Measurements from ENCODE around the gene PTH1R.
"Not testable (repeated sequence)": the region's sequence is repeated elsewhere in the genome, so short reads cannot be mapped to it uniquely, and the experiment has no call there.

The PTH1R gene

DNA sequence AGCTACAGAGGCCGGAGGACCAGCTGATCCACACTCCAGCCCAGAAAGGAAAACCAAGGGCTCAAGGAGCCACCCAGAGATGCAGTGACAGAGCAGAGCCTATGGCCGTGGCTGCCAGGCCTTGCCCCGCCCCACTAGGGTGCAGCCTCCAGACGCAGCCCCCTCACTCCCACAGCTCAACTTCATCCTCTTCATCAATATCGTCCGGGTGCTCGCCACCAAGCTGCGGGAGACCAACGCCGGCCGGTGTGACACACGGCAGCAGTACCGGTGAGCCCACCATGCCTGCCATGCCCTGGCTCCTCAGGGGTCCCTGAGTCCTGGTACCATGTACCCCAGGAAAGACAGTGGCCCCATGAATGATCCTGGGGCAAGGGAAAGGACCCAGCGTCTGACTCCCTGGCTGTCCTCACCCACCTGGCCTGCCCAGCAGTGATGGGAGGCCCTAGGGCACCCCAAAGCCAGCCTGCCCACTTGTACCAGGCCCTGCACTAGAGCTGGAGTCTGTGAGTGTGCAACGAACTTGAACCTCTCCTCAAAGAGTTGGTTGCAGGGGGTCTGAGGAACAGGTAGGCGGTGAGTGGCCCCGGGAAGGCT lies 24.2 kb downstream of the PTH1R start:
- no peak for FAIRE-seq

DNA sequence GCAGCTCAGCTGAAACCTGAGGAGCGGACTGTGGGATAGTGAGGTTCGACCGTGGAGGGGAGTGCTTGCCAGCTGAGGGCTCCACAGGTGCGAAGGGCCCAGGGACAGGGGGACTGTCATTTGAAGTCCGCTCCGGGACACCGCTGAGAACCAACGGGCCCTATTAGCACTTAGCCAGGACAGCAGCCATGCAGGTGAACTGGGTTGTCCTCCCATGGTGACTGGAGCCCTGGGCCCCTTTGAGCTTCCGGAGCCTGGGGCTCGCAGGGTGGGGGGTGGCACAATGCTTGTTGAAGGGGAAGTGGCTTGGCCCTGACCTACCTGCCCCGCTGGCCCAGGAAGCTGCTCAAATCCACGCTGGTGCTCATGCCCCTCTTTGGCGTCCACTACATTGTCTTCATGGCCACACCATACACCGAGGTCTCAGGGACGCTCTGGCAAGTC lies 24.7 kb downstream of the PTH1R start:
- FAIRE-seq, result no peak

DNA sequence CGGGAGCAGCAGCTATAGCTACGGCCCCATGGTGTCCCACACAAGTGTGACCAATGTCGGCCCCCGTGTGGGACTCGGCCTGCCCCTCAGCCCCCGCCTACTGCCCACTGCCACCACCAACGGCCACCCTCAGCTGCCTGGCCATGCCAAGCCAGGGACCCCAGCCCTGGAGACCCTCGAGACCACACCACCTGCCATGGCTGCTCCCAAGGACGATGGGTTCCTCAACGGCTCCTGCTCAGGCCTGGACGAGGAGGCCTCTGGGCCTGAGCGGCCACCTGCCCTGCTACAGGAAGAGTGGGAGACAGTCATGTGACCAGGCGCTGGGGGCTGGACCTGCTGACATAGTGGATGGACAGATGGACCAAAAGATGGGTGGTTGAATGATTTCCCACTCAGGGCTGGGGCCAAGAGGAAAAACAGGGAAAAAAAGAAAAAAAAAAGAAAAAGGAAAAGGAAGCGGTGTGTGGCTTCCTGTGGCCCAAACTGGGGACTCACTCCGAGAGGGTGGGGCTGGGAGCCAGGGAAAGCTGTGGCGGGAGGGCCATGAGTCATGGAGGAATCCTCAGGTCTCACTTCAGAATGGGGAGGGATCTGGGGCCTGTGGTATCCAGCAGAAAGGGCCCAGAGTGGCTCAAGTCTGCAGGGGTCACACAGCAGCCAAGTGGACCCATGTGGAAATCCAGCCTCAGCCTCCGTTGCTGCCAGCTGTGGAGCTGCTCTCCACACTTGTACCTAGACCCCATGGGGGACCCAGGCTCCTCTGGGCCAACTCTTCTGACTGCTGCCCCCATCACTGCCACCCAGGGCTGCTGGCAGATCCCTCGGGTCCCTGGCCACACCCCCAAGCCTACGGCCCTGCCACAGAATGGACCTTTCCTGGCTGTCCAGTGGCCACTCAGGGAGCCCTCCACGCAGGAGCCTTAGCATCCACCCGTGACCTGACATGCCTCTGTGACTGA lies 26.1 kb downstream of the PTH1R start:
- FAIRE-seq, result no peak

DNA sequence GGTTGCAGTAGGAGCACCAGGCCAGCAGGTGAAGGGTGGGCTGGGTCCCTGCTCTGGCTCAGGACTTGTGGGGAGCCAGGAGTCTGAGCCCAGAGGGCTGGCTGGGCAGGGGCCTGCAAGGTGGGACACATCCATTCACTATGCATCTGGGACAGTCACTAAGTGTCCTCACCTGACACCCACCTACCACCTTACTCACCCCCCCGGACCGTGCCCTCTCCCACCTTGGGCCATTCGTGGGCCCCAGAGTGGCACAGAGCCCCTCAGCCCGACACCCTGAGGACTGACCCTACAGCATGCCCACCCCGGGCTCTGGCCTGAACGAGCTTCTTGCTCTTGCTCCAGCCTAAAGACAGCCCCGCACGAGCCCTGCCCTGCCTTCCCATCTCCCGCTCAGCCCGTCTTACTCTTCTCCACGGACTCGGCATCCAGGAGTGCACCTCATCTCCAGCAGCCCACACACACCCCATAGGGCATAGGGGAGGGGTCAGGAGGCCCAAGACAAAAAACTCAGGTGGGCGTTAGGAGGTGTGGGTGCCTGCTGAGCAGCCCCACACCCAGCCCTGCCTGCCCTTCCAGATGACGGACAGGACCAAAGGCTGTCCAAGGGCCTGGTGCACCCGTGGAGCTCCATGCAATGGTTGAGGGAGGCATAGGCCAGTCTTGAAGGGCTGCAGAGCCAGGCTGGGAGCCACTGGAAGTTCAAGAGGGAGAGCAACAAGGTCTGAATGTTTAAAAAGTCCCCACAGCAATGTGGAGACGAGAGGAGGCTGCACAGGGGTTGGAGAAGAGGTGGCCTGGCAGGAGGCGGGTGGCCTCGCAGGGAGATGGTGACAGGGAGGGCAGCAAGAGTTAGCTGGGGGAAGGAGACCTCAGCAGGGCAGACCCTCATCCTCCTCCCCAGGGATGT lies 27.0 kb downstream of the PTH1R start:
- FAIRE-seq, result no peak

DNA sequence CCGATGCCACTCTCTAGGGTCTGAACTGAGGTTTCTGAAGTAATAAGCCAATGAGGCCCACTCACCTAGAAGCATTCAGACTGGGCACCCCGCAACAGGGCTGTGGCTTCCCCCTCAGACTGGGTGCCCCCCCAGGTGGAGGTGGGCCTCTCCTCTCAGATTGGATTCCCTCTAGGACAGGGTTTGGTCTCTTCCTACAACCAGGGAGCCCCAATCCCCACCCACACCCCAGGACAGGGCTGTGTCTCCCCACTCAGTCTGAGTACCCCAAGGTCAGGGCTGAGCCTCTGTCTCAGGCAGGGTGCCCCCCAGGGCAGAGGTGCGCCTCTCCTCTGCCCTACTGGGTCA lies 27.7 kb downstream of the PTH1R start:
- FAIRE-seq, result no peak

DNA sequence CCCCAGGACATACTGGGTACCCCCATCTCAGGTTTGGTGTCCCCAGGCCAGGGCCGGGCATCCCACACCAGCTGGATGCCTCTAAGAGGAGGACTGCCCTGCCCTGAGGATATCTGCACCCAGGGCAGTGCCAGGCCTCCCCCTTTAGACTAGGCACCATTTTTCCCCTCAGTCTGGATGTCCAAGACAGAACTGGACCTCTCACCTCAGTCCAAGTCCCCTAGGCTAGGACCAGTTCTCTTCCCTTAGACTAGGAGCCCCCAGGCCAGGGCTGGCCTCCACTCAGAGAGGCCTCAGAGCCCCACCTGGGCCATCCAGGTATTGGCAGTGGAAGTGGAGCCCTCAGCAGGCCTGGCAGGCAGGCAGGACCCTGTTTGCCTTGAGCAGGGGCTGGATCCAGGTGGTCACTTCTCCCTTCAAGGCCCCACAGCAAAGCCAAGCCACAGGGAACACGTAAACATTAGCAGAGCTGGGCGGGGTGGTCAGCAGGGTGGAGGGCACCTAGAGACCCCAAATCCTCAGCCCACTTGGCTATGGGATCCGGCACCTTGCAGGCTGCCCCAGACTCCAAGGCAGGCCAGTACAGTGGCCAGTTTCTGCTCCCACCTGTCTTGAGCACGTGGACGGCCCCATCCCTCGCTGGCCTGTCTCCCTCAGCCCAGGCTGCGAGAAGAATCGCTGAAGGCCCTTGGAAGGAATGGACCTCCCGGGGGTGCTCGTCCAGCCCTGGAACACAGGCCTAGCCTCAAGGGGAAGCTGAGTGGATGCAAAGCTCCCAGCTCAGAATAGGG lies 28.3 kb downstream of the PTH1R start:
- no peak for FAIRE-seq

DNA sequence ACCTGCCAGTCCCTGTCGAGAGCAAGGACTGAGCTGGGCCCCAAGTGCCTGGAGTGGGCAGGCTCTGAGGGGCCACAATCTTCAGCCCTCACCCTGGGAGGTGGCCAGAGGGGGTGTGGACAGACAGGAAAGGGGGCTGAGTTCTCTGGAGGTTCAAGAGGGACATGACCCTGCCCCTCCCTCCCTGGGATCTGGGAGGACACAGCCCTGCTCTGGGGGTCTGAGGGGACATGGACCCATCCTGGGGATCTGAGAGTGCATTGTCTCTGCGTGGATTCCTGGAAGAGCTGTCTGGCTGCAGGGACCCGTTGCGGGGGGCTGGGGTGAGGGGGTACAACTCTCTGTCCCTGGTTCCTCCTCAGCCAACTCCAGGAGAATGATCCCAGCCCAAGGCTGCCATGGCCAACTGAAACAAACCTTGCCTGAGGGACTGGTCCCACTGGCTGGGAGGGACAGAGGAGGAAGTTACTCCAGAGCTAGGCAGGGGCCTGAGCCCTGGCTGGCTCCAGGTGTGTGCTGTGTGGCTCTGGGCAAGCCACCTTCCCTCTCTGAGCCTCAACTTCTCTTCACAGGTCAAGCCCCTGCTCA lies 29.0 kb downstream of the PTH1R start:
- no peak for FAIRE-seq

DNA sequence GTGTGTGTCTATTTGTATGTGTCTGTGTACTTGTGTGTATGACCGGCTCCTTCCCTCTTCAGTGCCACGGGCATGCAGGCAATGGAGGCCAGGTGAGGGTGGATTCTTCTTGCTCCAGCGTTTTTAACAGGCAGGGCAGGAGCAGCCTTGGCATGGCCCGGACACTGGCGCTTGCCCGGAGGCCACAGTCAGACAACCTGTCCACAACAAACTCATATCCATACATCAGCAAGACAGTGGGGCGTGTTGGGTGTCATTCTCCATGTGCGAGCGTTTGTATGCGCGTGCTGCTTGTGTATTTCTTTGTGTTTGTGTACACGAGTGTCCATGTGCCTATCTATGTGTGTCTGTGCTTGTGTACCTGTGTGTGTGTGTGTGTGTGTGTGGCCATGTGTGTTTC lies 29.8 kb downstream of the PTH1R start:
- no peak for FAIRE-seq

DNA sequence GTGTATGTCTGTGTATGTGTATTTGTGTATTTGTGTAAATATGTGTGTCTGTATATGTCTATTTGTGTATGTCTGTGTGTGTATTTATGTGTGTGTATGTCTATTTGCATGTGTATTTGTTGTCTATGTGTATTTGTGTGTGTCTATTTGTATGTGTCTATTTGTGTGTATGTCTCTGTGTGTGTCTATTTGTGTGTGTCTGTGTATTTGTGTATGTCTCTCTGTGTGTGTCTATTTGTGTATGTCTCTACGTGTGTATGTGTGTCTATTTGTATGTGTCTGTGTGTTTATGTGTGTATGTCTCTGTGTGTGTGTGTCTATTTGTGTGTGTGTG lies 30.4 kb downstream of the PTH1R start:
- FAIRE-seq, result no peak

DNA sequence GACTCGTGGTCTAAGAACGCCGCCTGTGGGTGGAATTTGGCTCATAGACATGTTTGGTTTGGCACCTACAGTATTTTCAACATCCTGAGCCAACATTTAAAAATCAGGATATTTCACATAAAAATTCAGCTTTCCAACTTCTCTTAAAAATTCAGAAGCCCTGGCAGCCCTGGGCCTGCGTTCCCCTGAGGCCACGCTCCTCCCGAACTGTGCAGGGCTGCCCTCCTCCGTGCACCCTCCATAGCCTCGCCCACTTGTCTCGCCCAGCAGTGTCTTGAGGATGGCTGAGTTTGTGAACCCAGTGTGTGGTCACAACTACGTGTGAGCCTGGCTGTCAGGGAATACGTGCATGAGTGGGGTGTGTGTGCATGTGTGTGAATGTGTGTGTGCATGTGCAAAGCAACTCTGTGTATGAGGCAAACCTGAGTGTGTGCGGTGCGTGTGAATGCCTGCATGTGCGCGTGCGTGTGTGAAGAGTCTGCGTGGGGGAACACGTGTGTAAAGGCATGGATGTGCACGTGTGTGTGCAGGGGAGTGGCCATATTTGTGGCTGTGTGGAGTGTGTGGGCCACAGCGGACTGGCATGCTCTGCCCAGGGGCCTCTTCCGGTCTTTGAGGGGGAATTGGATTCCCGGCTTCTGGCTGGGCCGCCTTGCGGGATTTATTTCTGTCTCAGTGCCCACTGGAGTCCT lies 30.9 kb downstream of the PTH1R start:
- FAIRE-seq, result no peak

DNA sequence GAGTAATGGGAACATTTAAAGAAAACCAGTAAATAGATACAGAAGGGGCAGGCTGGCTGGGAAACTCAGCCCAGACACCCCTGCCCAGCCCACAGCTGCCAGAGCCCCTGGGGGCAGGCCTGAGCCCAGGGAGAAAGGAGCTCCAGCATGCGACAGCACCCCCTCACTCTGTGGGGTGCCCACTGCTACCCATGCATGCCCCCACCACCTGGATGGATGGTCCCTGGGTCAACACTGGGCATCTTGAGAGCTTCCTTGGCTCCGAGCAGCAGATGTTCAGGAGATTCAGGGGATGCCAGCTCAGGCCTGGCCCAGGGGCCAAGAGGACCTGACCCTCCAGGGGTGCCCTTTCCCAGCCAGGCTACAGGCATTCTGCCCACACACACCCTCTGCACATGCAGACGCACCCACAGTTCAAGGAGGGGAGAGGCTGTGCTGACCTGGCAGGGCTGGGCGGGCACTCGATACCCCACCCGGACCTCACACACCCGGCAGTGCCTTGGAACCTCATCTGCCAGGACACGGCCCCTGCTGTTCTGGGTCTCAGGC lies 31.5 kb downstream of the PTH1R start:
- no peak for FAIRE-seq

DNA sequence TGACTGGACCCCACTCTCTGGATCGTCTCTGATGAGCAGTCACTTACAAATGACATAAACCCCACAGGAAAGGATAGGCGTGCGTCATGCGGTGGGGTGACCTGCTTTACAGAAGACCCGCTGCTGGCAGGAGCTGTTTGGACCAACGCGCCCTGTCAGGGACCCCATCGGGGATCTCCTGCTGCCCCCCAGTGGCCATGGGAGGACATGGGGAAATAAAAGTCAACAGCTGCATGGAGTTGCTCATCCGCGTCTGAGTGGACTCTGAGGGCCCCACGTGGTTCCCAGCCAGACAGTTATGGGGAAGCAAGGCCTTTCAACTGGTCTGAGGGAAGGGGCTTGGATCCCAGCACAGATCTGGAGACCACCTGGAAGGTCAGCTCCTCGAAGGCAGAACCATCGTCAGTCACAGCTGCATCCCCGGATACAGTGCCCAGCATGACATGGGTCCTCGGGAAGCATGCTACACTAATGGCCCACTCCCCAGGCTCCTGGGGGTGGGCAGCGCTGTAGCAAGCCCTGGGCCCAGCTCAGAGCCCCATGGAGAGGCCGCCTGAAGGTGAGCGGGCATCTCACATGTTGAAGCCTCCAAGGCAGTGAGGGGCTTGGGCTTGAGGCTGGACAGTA lies 32.1 kb downstream of the PTH1R start:
- no peak for FAIRE-seq

DNA sequence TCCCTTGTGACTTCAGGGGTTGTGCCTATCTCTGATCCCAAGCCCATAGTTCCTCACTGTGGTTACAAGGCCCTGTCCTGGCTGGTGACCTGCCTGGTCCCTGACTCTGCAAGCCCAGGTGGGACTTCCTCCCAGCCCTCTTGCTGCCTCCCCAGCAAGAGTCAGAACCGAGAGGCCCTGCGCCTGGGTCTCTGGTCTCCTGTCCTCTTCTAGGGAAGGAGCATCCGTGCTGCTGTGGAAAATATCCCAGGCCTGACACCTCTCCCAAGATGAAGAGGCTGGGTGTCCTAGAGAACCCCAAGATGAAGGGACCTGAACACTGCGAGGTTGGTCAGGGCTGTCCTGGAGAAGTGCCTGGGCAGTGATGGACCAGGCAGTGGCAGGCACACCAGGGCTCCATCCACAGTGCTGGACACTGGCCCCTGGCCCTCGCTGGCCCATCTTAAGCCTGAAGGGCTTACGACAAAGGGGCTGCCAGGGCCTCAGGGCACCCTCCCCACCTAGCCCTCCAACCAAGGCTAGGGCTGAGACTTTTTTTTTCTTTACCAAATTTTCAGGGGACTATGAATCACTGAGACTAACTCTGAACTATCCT lies 32.7 kb downstream of the PTH1R start:
- no peak for FAIRE-seq

DNA sequence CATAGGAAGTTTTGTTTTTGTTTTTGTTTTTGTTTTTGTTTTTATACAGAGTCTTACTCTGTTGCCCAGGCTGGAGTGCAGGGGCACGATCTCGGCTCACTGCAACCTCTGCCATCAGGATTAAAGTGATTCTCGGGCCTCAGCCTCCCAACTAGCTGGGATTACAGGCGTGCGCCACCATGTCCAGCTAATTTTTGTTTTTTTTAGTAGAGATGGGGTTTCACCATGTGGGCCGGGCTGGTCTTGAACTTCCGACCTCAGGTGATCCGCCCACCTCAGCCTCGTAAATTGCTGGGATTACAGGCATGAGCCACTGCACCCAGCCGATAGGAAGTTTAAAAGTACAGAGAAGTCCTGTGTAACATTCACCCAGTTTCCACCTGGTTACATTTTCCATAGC lies 33.4 kb downstream of the PTH1R start:
- FAIRE-seq, result not testable (repeated sequence)

DNA sequence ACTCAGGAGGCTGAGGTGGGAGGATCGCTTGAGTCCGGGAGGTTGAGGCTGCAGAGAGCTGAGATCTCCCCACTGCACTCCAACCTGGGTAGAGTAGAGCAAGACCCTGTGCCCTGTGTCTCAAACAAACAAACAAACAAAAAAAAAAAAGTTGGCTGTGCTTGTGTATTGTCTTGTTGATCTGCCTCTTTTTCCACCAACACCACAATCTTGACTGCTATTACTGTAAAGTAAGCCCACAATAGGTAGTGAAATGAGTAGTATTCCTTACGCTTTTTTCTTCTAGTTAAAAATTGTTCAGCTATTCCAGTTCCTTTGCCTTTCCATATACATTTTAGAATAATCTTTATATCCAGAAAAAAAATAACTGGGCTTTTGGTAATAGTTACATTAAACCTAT lies 35.5 kb downstream of the PTH1R start:
- FAIRE-seq, result no peak

DNA sequence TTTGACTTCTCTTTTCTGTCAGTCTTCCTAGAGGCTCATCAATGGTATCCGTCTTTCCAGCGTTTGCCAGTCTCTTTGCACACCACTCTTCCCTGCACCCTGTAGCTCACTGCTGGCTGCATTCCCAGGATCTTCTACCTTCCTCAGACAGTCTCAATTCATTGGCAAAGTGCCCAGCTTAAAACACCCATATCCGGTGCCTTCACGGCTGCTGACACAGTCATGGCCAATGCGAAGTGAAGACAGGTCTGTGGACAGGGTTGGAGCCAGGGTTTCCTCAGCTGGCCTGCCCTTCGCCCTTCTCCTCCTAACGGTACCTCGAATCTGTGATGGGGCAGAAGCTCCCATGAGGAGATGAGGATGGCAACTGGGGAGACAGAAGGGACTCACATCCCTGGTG lies 36.1 kb downstream of the PTH1R start:
- no peak for FAIRE-seq

DNA sequence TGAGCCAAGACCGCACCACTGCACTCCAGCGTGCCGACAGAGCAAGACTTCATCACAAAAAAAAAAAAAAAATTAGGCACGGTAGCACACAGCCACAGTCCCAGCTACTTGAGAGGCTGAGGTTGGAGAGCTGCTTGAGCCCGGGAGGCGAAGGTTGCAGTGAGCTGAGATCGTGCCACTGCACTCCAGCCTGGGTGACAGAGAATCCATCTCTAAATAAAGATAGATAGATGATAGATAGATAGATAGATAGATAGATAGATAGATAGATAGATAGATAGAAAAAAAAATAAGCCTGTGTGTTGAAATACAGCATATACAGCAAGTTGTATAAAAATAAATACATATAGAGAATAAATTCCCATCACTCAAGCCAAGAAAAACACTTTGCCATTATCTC lies 37.3 kb downstream of the PTH1R start:
- FAIRE-seq, result no peak

DNA sequence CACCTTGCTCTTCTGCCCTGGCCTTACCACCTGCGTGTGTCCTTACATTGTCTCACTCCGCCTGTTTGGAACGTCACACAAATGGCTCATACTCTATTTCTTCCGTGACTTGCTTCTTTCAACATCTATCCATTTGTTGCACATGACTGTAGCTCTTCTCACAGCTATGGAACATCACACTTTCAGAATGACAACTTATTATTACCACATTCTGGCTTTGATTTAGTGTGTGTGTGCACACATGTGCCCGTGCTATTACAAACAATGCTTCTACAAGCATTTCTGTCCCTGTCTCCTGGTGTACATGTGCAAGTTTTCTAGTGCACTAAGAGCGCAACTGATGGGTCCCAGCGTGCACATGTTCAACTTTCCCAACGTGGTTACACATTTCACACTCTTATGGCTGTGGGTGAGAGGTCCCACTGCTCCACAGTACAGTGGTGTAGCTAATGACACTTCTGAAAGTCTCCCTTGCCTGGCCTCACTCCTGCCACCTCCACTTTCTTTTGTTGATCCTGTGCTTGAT lies 37.8 kb downstream of the PTH1R start:
- FAIRE-seq, result no peak

DNA sequence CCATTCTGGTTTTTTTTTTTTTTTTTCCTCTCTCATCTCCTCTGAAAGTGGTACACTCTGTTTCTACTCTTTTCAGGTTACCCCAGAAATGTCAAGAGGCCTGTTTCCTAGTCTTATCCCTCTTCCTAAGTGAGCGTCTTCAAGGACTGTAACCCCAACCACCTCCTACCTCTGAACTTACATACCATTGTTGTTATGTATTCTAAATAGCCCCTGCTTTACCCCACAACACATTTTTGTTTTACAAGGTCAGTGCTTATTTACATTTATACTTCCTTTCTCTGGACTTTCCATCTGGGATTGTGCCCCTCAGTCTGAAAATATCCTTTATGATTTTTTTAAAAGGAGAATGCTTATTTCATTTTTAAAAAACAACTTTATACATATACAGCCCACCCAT lies 38.8 kb downstream of the PTH1R start:
- FAIRE-seq, result no peak

DNA sequence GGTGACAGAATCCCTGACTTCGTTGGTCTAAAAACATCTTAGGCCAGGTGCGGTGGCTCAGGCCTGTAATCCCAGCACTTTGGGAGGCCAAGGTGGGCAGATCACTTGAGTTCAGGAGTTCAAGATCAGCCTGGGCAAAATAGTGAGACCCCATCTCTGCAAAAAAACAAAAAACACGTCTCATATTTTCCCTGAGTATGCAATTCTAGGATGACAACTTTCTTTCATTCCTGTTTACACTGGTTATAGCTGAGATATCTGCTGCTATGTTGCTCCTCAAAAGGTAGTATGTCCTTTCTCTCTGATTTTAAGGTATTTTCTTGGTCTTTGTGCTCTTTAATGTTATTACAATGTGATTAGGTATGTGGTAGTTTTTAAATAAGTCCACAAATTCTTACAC lies 39.3 kb downstream of the PTH1R start:
- FAIRE-seq, result no peak
